Peyer's patch (tissue), 4 donors: Measurements from ENCODE around the gene LRGUK.

ENCODE experiments used
- POLR2A ChIP-seq, 2 donors: fragments of 450-650 bp; IDR thresholded peaks; one replicate each; pipeline ENCODE4 v1.5.1; 2017; ENCODE audit warnings: antibody characterized with exemption in 2 of 2, mild to moderate bottlenecking in 2 of 2, moderate library complexity in 2 of 2
- TF ChIP-seq, protein P1 (sequence below), 6 experiments: fragments of 450-650 bp in 4 of 6; fragments of 200-600 bp in 2 of 6; sonication (generic) in 1 of 6; IDR thresholded peaks; one replicate each; pipeline ENCODE4 v1.5.1; 2017 to 2019; ENCODE audit warnings: antibody characterized with exemption in 6 of 6, mild to moderate bottlenecking in 3 of 6, moderate library complexity in 1 of 6

DNA sequence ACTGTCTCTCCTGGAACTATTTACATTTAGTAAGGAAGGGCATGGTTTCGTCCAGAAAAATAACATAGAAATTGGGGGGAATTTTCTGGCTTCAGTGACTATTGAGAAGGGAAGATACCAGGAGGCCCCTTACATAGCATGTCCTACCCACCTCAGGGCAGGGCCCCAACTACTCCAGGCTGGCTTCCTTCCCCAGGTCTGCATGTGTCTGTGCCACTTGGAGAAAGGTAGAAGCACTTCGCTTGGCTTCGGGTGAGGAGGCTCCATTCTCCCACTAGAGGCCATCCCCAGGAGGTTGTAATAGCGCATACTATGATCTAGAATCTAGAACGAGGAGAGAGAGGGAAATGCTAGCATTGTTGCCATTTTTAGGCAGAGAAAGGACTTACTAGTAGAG, 14.7 kb downstream of the LRGUK start:
- TF ChIP-seq, protein P1, sequence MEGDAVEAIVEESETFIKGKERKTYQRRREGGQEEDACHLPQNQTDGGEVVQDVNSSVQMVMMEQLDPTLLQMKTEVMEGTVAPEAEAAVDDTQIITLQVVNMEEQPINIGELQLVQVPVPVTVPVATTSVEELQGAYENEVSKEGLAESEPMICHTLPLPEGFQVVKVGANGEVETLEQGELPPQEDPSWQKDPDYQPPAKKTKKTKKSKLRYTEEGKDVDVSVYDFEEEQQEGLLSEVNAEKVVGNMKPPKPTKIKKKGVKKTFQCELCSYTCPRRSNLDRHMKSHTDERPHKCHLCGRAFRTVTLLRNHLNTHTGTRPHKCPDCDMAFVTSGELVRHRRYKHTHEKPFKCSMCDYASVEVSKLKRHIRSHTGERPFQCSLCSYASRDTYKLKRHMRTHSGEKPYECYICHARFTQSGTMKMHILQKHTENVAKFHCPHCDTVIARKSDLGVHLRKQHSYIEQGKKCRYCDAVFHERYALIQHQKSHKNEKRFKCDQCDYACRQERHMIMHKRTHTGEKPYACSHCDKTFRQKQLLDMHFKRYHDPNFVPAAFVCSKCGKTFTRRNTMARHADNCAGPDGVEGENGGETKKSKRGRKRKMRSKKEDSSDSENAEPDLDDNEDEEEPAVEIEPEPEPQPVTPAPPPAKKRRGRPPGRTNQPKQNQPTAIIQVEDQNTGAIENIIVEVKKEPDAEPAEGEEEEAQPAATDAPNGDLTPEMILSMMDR (IDR thresholded peaks at IDR 0.05) = no peak
- TF ChIP-seq POLR2A (IDR thresholded peaks at IDR 0.05) = no peak
